Endodermal cell (in vitro differentiated cells): Measurements from ENCODE around the gene SPEF2. TPM values are rescaled to one million over a fixed set of nuclear protein-coding genes. Genes with fewer than 3 reads are reported as not detected.

ENCODE experiments used
- DNase-seq: peaks from one replicate; pipeline ENCODE4 v3.0.0-alpha.2; 2017
- H3K27ac ChIP-seq: 2 replicates; pipeline ENCODE4 v1.5.1; 2013; ENCODE audit warnings: mild to moderate bottlenecking, low read depth, low read length, moderate library complexity
- H3K27me3 ChIP-seq: 2 replicates; pipeline ENCODE4 v1.6.1; 2013; ENCODE audit warnings: mild to moderate bottlenecking, low read length, moderate library complexity; ENCODE audit not compliant: insufficient read depth, control insufficient read depth, poor library complexity, severe bottlenecking
- H3K36me3 ChIP-seq: 2 replicates; pipeline ENCODE4 v1.7.0; 2013; ENCODE audit warnings: mild to moderate bottlenecking, low read length, moderate library complexity; ENCODE audit not compliant: control insufficient read depth, insufficient read depth
- H3K4me1 ChIP-seq: one replicate; pipeline ENCODE4 v1.7.0; 2013; ENCODE audit warnings: low read length; ENCODE audit not compliant: control insufficient read depth, insufficient read depth
- H3K4me3 ChIP-seq: 2 replicates; pipeline ENCODE4 v1.5.1; 2013; ENCODE audit warnings: mild to moderate bottlenecking, low read length, moderate library complexity
- H3K9ac ChIP-seq: 2 replicates; pipeline ENCODE4 v1.6.1; 2013; ENCODE audit warnings: mild to moderate bottlenecking, low read length, moderate library complexity; ENCODE audit not compliant: poor library complexity, severe bottlenecking; ENCODE audit errors: extremely low read depth
- H3K9me3 ChIP-seq: 2 replicates; pipeline ENCODE4 v1.6.1; 2013; ENCODE audit warnings: mild to moderate bottlenecking, low read length, moderate library complexity; ENCODE audit not compliant: control insufficient read depth
- H3K27ac Mint-ChIP-seq: 2 replicates; pipeline ENCODE4 v1.8.0; 2020; ENCODE audit warnings: mixed read lengths
- H3K27me3 Mint-ChIP-seq: 2 replicates; pipeline ENCODE4 v1.8.0; 2021; ENCODE audit warnings: mild to moderate bottlenecking, mixed read lengths; ENCODE audit not compliant: insufficient read depth
- H3K36me3 Mint-ChIP-seq: 2 replicates; pipeline ENCODE4 v1.8.0; 2020; ENCODE audit warnings: low read depth, mixed read lengths
- H3K4me1 Mint-ChIP-seq: 2 replicates; pipeline ENCODE4 v1.8.0; 2020; ENCODE audit warnings: mixed read lengths
- H3K4me3 Mint-ChIP-seq: 2 replicates; pipeline ENCODE4 v1.8.0; 2020; ENCODE audit warnings: mild to moderate bottlenecking, moderate library complexity, mixed read lengths
- H3K9me3 Mint-ChIP-seq: 2 replicates; pipeline ENCODE4 v1.8.0; 2020; ENCODE audit warnings: mild to moderate bottlenecking, mixed read lengths
- WGBS, 2 experiments: methylation state at CpG; one replicate each; pipeline versions ENCODE4 v1.1.5 to v1.1.7; 2013; ENCODE audit warnings: missing lambda C conversion rate in 2 of 2, mixed read lengths in 1 of 2; ENCODE audit not compliant: insufficient coverage in 1 of 2, insufficient read length in 1 of 2; 5-methylcytosine and 5-hydroxymethylcytosine counted together
- total RNA-seq, 2 donors: library from RNA; stranded (reverse); fragmentation: NEBNext Ultra II Directional in 1 of 2; extraction: Animal tissue kit (Norgen Biotek cat#: 25700) in 1 of 2; gene quantifications; 2 replicates in 1 of 2; 3 replicates in 1 of 2; pipeline ENCODE4 v1.2.1, GENCODE V29; 2021
- TF ChIP-seq, protein P1 (sequence below): fragments of 200-600 bp; sonication (generic); conservative IDR thresholded peaks from 2 replicates; pipeline ENCODE4 v1.5.0; 2021; ENCODE audit warnings: antibody characterized with exemption, mild to moderate bottlenecking

SPEF2 gene
- total RNA-seq, 2 donors from 2014 or later, result 3.3 to 4.0 TPM

DNA sequence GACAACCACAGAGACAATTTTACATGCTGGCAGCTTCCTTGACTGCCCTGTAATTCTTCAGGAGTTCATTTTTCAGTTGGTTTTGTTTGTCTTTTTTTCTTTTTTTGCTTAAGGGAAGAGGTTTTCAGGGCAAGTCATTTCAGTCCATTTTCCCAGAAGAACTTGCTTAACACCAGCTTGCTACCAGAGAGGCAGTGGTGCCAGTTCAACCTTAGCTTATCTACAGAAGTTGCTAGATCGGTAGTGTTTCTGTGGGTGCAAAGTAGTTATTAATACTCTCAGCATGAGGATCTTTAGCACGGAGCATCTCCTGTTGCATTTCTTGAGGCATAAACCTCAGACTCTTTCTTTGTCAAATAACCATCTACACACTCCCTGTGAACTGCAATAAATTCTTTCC, 1.1 kb downstream of the SPEF2 start:
- peaks cover 50% of the 10 kb centered on the region for H3K27me3 ChIP-seq
- Mint-ChIP-seq H3K4me1 (peaks cover 4% of the 10 kb centered on the region), H3K9me3 (no peaks in the 10 kb centered on the region), H3K27ac (no peak overlapping the region), H3K4me3 (peak overlapping the region; percentile 87), H3K27me3 (peaks cover 71% of the 10 kb centered on the region), H3K36me3 (no peaks in the 10 kb centered on the region)
- H3K4me1 ChIP-seq, result no peaks in the 10 kb centered on the region
- DNase-seq, result no peak
- TF ChIP-seq, protein P1, sequence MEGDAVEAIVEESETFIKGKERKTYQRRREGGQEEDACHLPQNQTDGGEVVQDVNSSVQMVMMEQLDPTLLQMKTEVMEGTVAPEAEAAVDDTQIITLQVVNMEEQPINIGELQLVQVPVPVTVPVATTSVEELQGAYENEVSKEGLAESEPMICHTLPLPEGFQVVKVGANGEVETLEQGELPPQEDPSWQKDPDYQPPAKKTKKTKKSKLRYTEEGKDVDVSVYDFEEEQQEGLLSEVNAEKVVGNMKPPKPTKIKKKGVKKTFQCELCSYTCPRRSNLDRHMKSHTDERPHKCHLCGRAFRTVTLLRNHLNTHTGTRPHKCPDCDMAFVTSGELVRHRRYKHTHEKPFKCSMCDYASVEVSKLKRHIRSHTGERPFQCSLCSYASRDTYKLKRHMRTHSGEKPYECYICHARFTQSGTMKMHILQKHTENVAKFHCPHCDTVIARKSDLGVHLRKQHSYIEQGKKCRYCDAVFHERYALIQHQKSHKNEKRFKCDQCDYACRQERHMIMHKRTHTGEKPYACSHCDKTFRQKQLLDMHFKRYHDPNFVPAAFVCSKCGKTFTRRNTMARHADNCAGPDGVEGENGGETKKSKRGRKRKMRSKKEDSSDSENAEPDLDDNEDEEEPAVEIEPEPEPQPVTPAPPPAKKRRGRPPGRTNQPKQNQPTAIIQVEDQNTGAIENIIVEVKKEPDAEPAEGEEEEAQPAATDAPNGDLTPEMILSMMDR, result no peak
- peak overlapping the region; percentile 87 for H3K4me3 ChIP-seq
- 67 to 84% methylated on average over 1 to 2 of the region's 2 CpGs for WGBS, 2 experiments
- H3K9me3 ChIP-seq, result peaks cover 9% of the 10 kb centered on the region
- H3K9ac ChIP-seq, result no peak overlapping the region
- H3K27ac ChIP-seq, result no peak overlapping the region
- H3K36me3 ChIP-seq, result no peaks in the 10 kb centered on the region

DNA sequence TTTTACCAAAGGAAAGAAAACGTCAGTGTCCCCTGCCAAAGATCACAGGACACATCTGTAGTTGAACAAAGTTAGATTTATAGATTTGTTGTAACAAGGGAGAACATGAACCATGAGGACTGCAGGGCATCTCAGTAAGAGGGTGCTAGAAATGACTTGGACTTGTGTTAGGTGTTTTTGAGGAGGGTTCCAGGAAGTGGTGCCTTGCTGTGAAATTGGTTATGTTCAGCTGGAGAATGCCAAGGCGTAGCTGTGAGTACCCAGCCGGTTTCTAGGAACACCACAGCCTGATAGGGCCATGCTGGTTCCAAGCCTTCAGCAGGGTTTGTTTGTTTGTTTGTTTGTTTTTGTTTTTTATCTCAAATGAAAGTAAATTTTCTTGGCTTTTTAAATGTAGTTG, 5.3 kb downstream of the SPEF2 start:
- Mint-ChIP-seq H3K9me3 (no peaks in the 10 kb centered on the region), H3K27ac (no peak overlapping the region), H3K4me3 (no peak overlapping the region), H3K36me3 (no peaks in the 10 kb centered on the region), H3K4me1 (peaks cover 4% of the 10 kb centered on the region), H3K27me3 (peaks cover 44% of the 10 kb centered on the region)
- peaks cover 29% of the 10 kb centered on the region for H3K27me3 ChIP-seq
- no peak overlapping the region for H3K9ac ChIP-seq
- no peaks in the 10 kb centered on the region for H3K4me1 ChIP-seq
- TF ChIP-seq, protein P1, result no peak
- H3K9me3 ChIP-seq, result no peaks in the 10 kb centered on the region
- no peak for DNase-seq
- 80 to 85% methylated on average over 1 to 3 of the region's 3 CpGs for WGBS, 2 experiments
- no peak overlapping the region for H3K4me3 ChIP-seq
- no peaks in the 10 kb centered on the region for H3K36me3 ChIP-seq
- H3K27ac ChIP-seq, result no peak overlapping the region

DNA sequence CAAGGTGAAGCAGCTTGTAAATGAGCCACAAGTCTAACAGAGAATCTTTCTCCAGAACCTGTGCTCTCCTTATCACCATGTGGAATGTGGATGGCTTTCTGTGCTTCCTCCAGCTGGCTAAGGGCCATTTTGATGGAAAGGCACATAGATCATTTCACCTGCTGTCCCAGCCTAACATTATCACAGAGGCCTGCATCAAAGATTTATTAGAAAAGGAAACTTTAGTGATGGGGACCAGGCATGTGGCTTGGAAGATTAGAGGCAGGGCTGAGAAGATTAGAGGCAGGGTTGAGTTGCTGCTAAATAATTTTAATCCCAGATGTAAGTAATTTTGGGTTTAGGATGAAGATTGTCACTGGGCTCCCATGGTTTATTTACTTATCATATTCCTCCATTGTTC, 6.3 kb downstream of the SPEF2 start:
- no peak overlapping the region for H3K27ac Mint-ChIP-seq
- Histone ChIP-seq H3K36me3 (no peaks in the 10 kb centered on the region), H3K27ac (no peak overlapping the region), H3K4me1 (no peaks in the 10 kb centered on the region), H3K4me3 (no peak overlapping the region), H3K9me3 (no peaks in the 10 kb centered on the region), H3K27me3 (peaks cover 20% of the 10 kb centered on the region), H3K9ac (no peak overlapping the region)
- H3K27me3 Mint-ChIP-seq, result peaks cover 34% of the 10 kb centered on the region
- no peak overlapping the region for H3K4me3 Mint-ChIP-seq
- no peak for DNase-seq
- TF ChIP-seq, protein P1, result no peak
- peaks cover 2% of the 10 kb centered on the region for H3K36me3 Mint-ChIP-seq
- H3K4me1 Mint-ChIP-seq, result peaks cover 4% of the 10 kb centered on the region
- H3K9me3 Mint-ChIP-seq, result peaks cover 2% of the 10 kb centered on the region
